HG02884 (cell line): ENCODE measurements around the gene HHAT.

Experiments
- ATAC-seq: cut with Tn5 transposase; IDR thresholded peaks from one replicate; pipeline ENCODE4 v1.9.1; 2021; ENCODE audit warnings: mild to moderate bottlenecking, moderate library complexity; ENCODE audit not compliant: unreplicated experiment

Gene HHAT

GRCh38 chr1:210698661-210699060 is 370.0 kb downstream of the HHAT start:
- no peak for ATAC-seq

- ATAC-seq, result no peak
These were observed 371.4 kb downstream of the HHAT start for GRCh38 chr1:210700083-210700482.

DNA sequence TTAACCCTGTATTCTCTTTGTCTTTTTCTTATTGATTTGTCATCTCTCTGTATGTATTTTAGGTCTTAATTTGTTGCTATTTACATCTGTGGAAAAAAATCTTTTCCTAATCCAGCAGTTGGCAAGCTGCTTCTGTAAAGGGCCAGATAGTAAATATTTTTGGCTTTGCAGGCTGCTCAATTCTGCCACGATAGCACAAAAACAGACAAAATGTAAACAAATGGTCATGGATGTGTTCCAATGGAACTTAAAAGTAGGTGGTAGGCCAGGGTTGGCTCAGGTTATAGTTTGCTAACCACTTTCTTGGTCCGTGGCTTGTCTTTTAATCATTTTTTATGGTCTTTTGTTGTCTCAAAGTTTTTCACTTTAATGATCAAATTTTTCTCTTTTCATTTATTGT is 371.8 kb downstream of the HHAT start:
- ATAC-seq, result no peak

DNA sequence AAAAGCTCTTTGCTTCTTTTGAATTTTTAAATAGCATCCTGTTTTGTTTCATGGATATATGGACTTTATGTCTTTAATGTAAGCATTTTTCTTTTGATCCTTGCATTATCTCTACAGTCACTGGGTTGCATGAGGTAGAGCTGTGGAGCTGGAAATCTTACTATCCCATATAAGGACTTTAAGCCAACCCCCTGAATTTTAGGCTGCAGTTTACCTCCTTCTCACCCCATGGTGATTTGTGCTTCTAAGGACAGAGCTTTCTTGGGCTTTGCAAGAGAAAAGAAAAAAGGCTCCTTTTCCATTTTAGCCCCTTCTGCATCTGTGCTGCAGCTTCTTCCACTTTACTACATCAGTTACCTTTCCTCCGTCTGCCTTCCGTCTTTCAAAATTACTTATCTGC is 373.8 kb downstream of the HHAT start:
- ATAC-seq, result no peak

DNA sequence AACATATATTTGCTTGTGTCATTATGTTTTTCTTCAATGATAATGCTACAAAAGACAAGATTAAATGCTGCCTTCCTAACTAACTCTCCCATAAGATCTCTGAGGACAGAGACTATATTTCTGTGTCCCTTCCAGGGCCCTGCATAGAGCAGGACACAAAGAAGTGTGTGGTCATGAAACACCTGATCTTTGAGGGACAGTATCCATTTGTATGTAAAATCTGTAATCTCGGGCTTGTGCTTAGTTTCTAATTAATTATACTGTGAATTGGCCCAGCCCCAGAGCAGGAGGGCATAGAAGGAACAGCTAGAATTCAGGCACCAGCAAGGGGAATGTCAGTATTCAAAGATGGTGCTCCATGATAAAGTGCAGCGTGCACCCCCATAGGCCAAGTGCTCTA is 374.9 kb downstream of the HHAT start:
- ATAC-seq, result no peak

DNA sequence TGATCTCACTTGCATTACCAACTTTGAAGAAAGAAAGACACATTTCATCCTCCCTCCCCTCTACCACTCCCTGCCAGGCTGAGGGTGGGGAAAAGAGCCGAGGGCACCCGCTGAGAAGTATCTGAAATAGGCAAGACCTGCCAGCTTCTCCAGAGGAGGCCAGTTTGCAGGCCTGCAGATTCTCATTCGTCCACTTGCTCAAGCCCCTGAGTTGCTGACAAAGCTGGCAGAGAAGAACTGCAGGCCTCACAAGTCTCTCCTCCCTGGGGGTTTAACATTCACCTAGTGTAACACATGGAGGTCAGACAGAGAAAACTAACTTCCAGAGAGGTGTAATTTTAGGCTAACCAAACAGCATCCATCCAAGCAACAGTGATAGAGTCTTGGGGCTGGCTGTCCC is 376.4 kb downstream of the HHAT start:
- ATAC-seq, result no peak

GRCh38 chr1:210706246-210706645 is 377.5 kb downstream of the HHAT start:
- no peak for ATAC-seq

- ATAC-seq, result no peak
These were observed 378.9 kb downstream of the HHAT start for GRCh38 chr1:210707300-210708240.

DNA sequence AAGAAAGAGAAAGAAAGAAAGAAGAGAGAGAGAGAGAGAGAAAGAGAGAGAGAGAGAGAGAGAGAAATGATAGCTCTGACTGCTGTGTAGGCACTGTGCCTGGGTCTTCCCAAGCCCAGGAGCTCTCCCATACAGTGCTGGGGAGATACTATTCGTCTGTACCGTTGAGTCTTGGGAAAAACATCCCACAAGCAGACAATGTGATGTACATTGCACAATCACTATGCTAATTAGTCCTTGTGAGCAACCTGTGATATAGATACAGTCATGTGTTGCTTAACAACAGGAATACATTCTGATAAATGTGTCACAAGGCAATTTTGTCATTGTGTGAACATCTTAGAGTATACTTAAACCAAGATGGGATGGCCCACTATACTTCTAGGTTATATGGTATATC is 381.0 kb downstream of the HHAT start:
- ATAC-seq, result no peak

DNA sequence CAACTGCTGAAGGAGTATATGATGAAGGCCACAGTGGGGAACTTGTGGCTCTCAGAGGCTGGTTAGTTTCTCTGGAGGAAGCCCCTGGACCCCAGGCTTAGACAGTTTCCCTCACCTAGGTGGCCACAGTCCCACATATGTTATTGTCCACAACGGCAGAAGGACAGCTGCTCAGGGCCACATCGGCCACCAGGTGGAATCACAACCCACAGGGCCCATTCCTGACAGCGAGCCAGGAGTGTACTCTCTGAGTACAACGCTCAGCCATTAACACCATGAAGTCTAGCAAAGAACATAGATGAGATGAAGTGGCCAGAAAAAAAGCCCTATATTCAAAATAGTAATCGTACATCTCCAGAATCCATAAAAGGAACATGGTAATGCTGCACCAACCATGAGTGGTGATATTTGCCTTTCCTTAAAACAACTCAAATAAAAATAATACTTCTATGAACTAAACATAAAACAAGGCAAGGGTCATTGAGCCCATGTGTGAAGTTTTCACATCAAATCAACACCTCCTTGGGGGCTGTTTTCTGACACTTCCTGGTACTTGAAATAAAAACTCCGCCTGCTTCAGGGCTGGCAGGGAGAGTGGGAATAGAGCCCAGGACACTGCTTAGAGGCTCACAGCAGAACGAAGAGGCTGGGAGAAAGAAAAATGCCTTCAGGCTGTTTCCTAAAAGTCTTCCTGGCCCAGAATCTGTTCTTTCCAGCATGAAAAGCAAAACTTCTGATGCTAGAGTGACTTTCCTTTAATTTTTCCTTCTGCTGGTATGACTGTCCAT is 383.3 kb downstream of the HHAT start:
- no peak for ATAC-seq

- ATAC-seq, result no peak
These were observed 386.4 kb downstream of the HHAT start for GRCh38 chr1:210715072-210715471.

- ATAC-seq, result no peak
These were observed 393.8 kb downstream of the HHAT start for GRCh38 chr1:210722410-210723081.

DNA sequence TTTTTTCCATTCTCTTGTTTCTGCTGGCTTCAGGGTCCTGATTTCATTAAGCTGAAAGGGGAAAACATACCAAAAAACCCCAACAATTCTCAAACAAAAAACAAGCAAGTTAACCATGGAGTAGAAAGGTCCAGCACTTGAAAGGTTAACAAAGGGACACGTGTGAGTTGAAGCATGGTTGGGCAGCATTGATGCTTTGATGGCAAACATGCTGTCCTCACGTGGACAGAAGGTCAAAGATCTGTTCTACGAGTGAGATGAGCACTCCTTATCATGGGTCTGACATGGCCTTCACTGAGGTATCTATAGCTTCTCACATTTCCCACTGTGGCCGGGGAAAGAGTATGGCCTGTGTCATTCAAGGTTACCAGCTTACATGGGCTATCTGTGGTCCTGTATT is 394.9 kb downstream of the HHAT start:
- no peak for ATAC-seq

GRCh38 chr1:210724768-210725167 is 396.1 kb downstream of the HHAT start:
- ATAC-seq, result no peak
